HCT116 (cell line): ENCODE measurements around the gene EID2B. TPM values are rescaled to one million over a fixed set of nuclear protein-coding genes. Genes with fewer than 3 reads are reported as not detected.

Experiments used
- ATAC-seq: fragments of 200-7000 bp; cut with Tn5 transposase; 2 replicates; pipeline ENCODE4 v1.9.1; 2020; ENCODE audit warnings: mild to moderate bottlenecking, moderate library complexity
- BruUV-seq: library from RNA; stranded (reverse); fragments of 400-500 nt; replicated peaks from 2 replicates; lab custom pipeline; 2021; lab: Mats Ljungman, UMichigan
- CTCF ChIA-PET: fragments of 300-600 bp; sonication (Branson Sonifier 250); formaldehyde crosslinking; loops from one replicate; lab custom pipeline; 2021; ENCODE audit warnings: antibody characterized with exemption; lab: Charles Lee
- POLR2A ChIA-PET: fragments of 300-600, 350-600 bp; sonication (Branson Sonifier 250); formaldehyde crosslinking; loops from one replicate; lab custom pipeline; 2021; ENCODE audit warnings: antibody characterized with exemption; lab: Charles Lee
- RAD21 ChIA-PET, 2 experiments: fragments of 300-600 bp; sonication (Branson Sonifier 250); formaldehyde crosslinking; loops; one replicate each; lab custom pipeline; 2023; ENCODE audit warnings: low total read pairs in 2 of 2; ENCODE audit not compliant: uncharacterized antibody in 2 of 2, unreplicated experiment in 2 of 2, low non-redundant PET in 1 of 2; lab: Charles Lee
- DNase-seq: peaks from one replicate; pipeline ENCODE4 v3.0.0-alpha.2; 2010; ENCODE audit warnings: low read depth, low spot score
- H2AFZ ChIP-seq: fragments of 200-600 bp; shearing (Covaris generic), sonication (generic); 2 replicates; pipeline ENCODE4 v1.6.1; 2017; ENCODE audit warnings: low read depth, mixed run types, mixed read lengths, antibody characterized with exemption, low read length; ENCODE audit not compliant: poor library complexity, severe bottlenecking
- H3K27ac ChIP-seq: 2 replicates; pipeline ENCODE4 v1.5.1; 2012; ENCODE audit warnings: low read depth, low read length
- H3K27me3 ChIP-seq: fragments of 200-600 bp; sonication (generic); 2 replicates; pipeline ENCODE4 v1.6.1; 2016; ENCODE audit warnings: mixed run types, low read length, mixed read lengths; ENCODE audit not compliant: insufficient read depth
- H3K36me3 ChIP-seq, 2 experiments: fragments of 200-500 bp in 1 of 2; fragments of 200-600 bp in 1 of 2; sonication (Bioruptor generic) in 1 of 2; sonication (generic) in 1 of 2; 2 replicates each; pipeline versions ENCODE4 v1.5.1 to v1.6.1; 2014 to 2016; ENCODE audit warnings: low read length in 2 of 2, inconsistent platforms in 1 of 2, mixed read lengths in 1 of 2, mixed run types in 1 of 2; ENCODE audit not compliant: insufficient read depth in 2 of 2, control insufficient read depth in 1 of 2
- H3K4me1 ChIP-seq, 2 experiments: fragments of 200-600 bp in 1 of 2; sonication (generic) in 1 of 2; 2 replicates each; pipeline versions ENCODE4 v1.5.1 to v1.6.1; 2012 to 2017; ENCODE audit warnings: low read length in 2 of 2, inconsistent platforms in 1 of 2, mild to moderate bottlenecking in 1 of 2, mixed read lengths in 1 of 2, mixed run types in 1 of 2, moderate library complexity in 1 of 2; ENCODE audit not compliant: insufficient read depth in 2 of 2, control insufficient read depth in 1 of 2
- H3K4me2 ChIP-seq: fragments of 200-600 bp; sonication (generic); 2 replicates; pipeline ENCODE4 v1.6.1; 2017; ENCODE audit warnings: mixed run types, low read length, mixed read lengths
- H3K4me3 ChIP-seq, 2 experiments: fragments of 200-600 bp in 1 of 2; sonication (generic) in 1 of 2; replicated peaks in 1 of 2; 2 replicates each; pipeline ENCODE4 v1.5.1; 2011 to 2016; ENCODE audit warnings: low read length in 2 of 2, control low read depth in 1 of 2, low read depth in 1 of 2, mild to moderate bottlenecking in 1 of 2, mixed read lengths in 1 of 2, mixed run types in 1 of 2
- H3K79me2 ChIP-seq: fragments of 200-600 bp; sonication (generic); 2 replicates; pipeline ENCODE4 v1.6.1; 2017; ENCODE audit warnings: mild to moderate bottlenecking, mixed run types, low read length, moderate library complexity, mixed read lengths; ENCODE audit not compliant: insufficient read depth
- H3K9ac ChIP-seq: fragments of 200-600 bp; sonication (generic); 2 replicates; pipeline ENCODE4 v1.6.1; 2016; ENCODE audit warnings: low read length, mixed read lengths
- H3K9me2 ChIP-seq: fragments of 200-600 bp; sonication (generic), shearing (Covaris generic); 2 replicates; pipeline ENCODE4 v1.6.1; 2017; ENCODE audit warnings: mixed run types, mild to moderate bottlenecking, moderate library complexity; ENCODE audit not compliant: insufficient read depth
- H3K9me3 ChIP-seq, 2 experiments: fragments of 200-500 bp in 1 of 2; fragments of 200-600 bp in 1 of 2; sonication (Bioruptor generic) in 1 of 2; sonication (generic) in 1 of 2; 2 replicates each; pipeline ENCODE4 v1.6.1; 2014 to 2017; ENCODE audit warnings: low read length in 2 of 2, mixed read lengths in 2 of 2, inconsistent platforms in 1 of 2, low read depth in 1 of 2, mild to moderate bottlenecking in 1 of 2, mixed run types in 1 of 2, moderate library complexity in 1 of 2; ENCODE audit not compliant: control insufficient read depth in 1 of 2, insufficient read depth in 1 of 2
- H4K20me1 ChIP-seq: fragments of 200-600 bp; sonication (generic), shearing (Covaris generic); 2 replicates; pipeline ENCODE4 v1.6.1; 2017; ENCODE audit warnings: mixed run types, mild to moderate bottlenecking, moderate library complexity; ENCODE audit not compliant: insufficient read depth
- ATF3 ChIP-seq: IDR thresholded peaks from 2 replicates; pipeline ENCODE4 v1.6.1; 2012
- CBX3 ChIP-seq: IDR thresholded peaks from 2 replicates; pipeline ENCODE4 v1.6.1; 2012; ENCODE audit warnings: low read depth
- CTCF ChIP-seq, 3 experiments: fragments of 200-600 bp in 1 of 3; sonication (generic) in 1 of 3; IDR thresholded peaks in 2 of 3; conservative IDR thresholded peaks in 1 of 3; 2 replicates each; pipeline ENCODE4 v1.5.1; 2012 to 2017; ENCODE audit warnings: low read depth in 2 of 3, low read length in 2 of 3, antibody characterized with exemption in 1 of 3, borderline replicate concordance in 1 of 3, control low read depth in 1 of 3, mild to moderate bottlenecking in 1 of 3, mixed read lengths in 1 of 3, mixed run types in 1 of 3, moderate library complexity in 1 of 3; ENCODE audit not compliant: insufficient read depth in 1 of 3
- EGR1 ChIP-seq: IDR thresholded peaks from 2 replicates; pipeline ENCODE4 v1.6.1; 2012; ENCODE audit warnings: low read depth
- EZH2 ChIP-seq: fragments of 200-600 bp; sonication (generic); IDR thresholded peaks from 2 replicates; pipeline ENCODE4 v1.6.1; 2017; ENCODE audit warnings: antibody characterized with exemption, mixed run types
- EZH2phosphoT487 ChIP-seq: fragments of 200-600 bp; IDR thresholded peaks from 2 replicates; pipeline ENCODE4 v1.6.1; 2018; ENCODE audit warnings: antibody characterized with exemption, borderline replicate concordance
- FOSL1 ChIP-seq: IDR thresholded peaks from 2 replicates; pipeline ENCODE4 v1.6.1; 2012; ENCODE audit warnings: low read depth
- JUND ChIP-seq: IDR thresholded peaks from 2 replicates; pipeline ENCODE4 v1.6.1; 2012
- POLR2A ChIP-seq: IDR thresholded peaks from 2 replicates; pipeline ENCODE4 v1.7.0; 2011; ENCODE audit warnings: borderline replicate concordance; ENCODE audit not compliant: insufficient read depth, insufficient read length; ENCODE audit errors: extremely low read depth
- POLR2AphosphoS5 ChIP-seq: IDR thresholded peaks from 2 replicates; pipeline ENCODE4 v1.6.1; 2011; ENCODE audit warnings: mild to moderate bottlenecking, low read depth, low read length, moderate library complexity
- RAD21 ChIP-seq: IDR thresholded peaks from 2 replicates; pipeline ENCODE4 v1.6.1; 2012; ENCODE audit warnings: low read depth, mild to moderate bottlenecking
- REST ChIP-seq: IDR thresholded peaks from 2 replicates; pipeline ENCODE4 v1.6.1; 2012; ENCODE audit warnings: low read depth
- SIN3A ChIP-seq: IDR thresholded peaks from 2 replicates; pipeline ENCODE4 v1.6.1; 2012; ENCODE audit warnings: low read depth
- SP1 ChIP-seq: IDR thresholded peaks from 2 replicates; pipeline ENCODE4 v1.6.1; 2012; ENCODE audit warnings: low read depth
- TCF7L2 ChIP-seq: IDR thresholded peaks from 2 replicates; pipeline ENCODE4 v1.7.0; 2011; ENCODE audit warnings: borderline replicate concordance, inconsistent platforms; ENCODE audit not compliant: insufficient read depth, insufficient read length; ENCODE audit errors: extremely low read depth
- ZFX ChIP-seq: fragments of 450-650 bp; IDR thresholded peaks from 2 replicates; pipeline ENCODE4 v1.6.1; 2017
- ZNF274 ChIP-seq: fragments of 200-500 bp; sonication (Bioruptor generic); IDR thresholded peaks from 2 replicates; pipeline ENCODE4 v1.6.1; 2014; ENCODE audit warnings: mild to moderate bottlenecking, low read depth, low read length, inconsistent platforms
- intact Hi-C: fragments of 100-400 bp; cut with micrococcal nuclease; formaldehyde crosslinking; loops from 2 replicates; pipeline ENCODE4 v1.10.0; 2022
- total RNA-seq: library from RNA; stranded (reverse); gene quantifications from one replicate; pipeline ENCODE4 v1.2.1, GENCODE V29; 2021; ENCODE audit not compliant: unreplicated experiment

EID2B gene
- total RNA-seq, 1 experiment from 2014 or later = 1.2 TPM

GRCh38 chr19:39542206-39542605, 9.6 kb upstream of the EID2B start:
- Histone ChIP-seq H2AFZ (no peak overlapping the region), H3K79me2 (peaks cover 16% of the 10 kb centered on the region), H3K4me2 (no peak overlapping the region), H3K27me3 (no peaks in the 10 kb centered on the region), H3K9ac (no peak overlapping the region), H3K9me2 (no peaks in the 10 kb centered on the region), H3K27ac (no peak overlapping the region), H4K20me1 (no peaks in the 10 kb centered on the region), H3K36me3 (no peaks in the 10 kb centered on the region), H3K9me3 (no peaks in the 10 kb centered on the region), H3K4me3 (no peak overlapping the region), H3K4me1 (peaks cover 11 to 21% of the 10 kb centered on the region in 2 experiments)
- RAD21 ChIA-PET = no interaction called here
- TF ChIP-seq FOSL1 (no peak), CTCF (IDR thresholded peaks at IDR 0.05 in 2 of 3, conservative IDR thresholded peaks at IDR 0.05 in 1 of 3; ENCODE audit: borderline replicate concordance in 1 of 3, insufficient read depth in 1 of 3, low read depth in 2 of 3, low read length in 2 of 3) (no peak), SP1 (no peak), EZH2 (no peak), TCF7L2 (no peak), POLR2A (no peak), SIN3A (no peak), REST (no peak), EGR1 (no peak), CBX3 (no peak), ZFX (no peak), POLR2AphosphoS5 (no peak), ATF3 (no peak), EZH2phosphoT487 (no peak), JUND (no peak), ZNF274 (no peak), RAD21 (no peak)
- BruUV-seq = no TSS peak
- DNase-seq = no peak
- ATAC-seq = no peak
- intact Hi-C loops = no loop called here
- POLR2A ChIA-PET = interaction anchor here (1.7 kb wide), 1 partner anchor 106 kb away, joined by 5 read pairs; the partner anchor contains the start of gene RPS16
- CTCF ChIA-PET = interaction anchor here (0.8 kb wide), 1 partner anchor 10 kb away, joined by 3 read pairs; no protein-coding TSS in a partner anchor
